K562 (cell line): Measurements from ENCODE around the gene GATC. TPM values are rescaled to one million over a fixed set of nuclear protein-coding genes. Genes with fewer than 3 reads are reported as not detected.
A peak's percentile ranks its signal among the peaks of the same experiment; 100 is the strongest.

Experiments used
- ATF1 ChIP-seq, 2 experiments: fragments of 450-650 bp in 1 of 2; IDR thresholded peaks; 2 replicates each; pipeline ENCODE4 v1.6.1; 2016; ENCODE audit warnings: missing compliant biosample characterization in 1 of 2, missing genetic modification characterization in 1 of 2
- CHD7 ChIP-seq: fragments of 200-600 bp; sonication (generic); IDR thresholded peaks from one replicate; pipeline ENCODE4 v1.6.1; 2012; ENCODE audit warnings: mild to moderate bottlenecking, low read depth, low read length, inconsistent platforms
- CREBBP ChIP-seq: IDR thresholded peaks from one replicate; pipeline ENCODE4 v1.6.1; 2012; ENCODE audit warnings: low read depth, mild to moderate bottlenecking, control low read depth, inconsistent platforms, low read length
- RREB1 ChIP-seq: fragments of 250-450 bp; sonication (Bioruptor Pico); IDR thresholded peaks from 2 replicates; pipeline ENCODE4 v1.4.0; 2020
- SRSF3 ChIP-seq: fragments of 200-400 bp; formaldehyde crosslinking; IDR thresholded peaks from 2 replicates; pipeline ENCODE4 v1.6.1; 2016; ENCODE audit warnings: mild to moderate bottlenecking, low read length, moderate library complexity; ENCODE audit not compliant: insufficient read depth
- TFAP4 ChIP-seq: sonication (generic); formaldehyde crosslinking; IDR thresholded peaks from 2 replicates; pipeline ENCODE4 v1.8.0; 2022; ENCODE audit warnings: missing genetic modification reagents, mild to moderate bottlenecking, moderate library complexity, borderline replicate concordance
- ZNF23 ChIP-seq: fragments of 250-450 bp; sonication (Bioruptor Pico); IDR thresholded peaks from 2 replicates; pipeline ENCODE4 v1.4.0; 2020; ENCODE audit warnings: mild to moderate bottlenecking
- polyA plus RNA-seq, 8 experiments: library from polyadenylated mRNA; depleted of rRNA in 4 of 8; stranded (reverse) in 5 of 8; unstranded in 3 of 8; fragments of >200 nt; fragmentation: Nextera tagmentation in 2 of 8; fragmentation: Illumina TruSeq in 1 of 8; extraction: Ambion mirVana in 2 of 8; extraction: Trizol in 1 of 8; gene quantifications; 2 replicates each; pipeline versions ENCODE4 v1.2.1 to v1.2.3, GENCODE V29; 2011 to 2014; ENCODE audit warnings: inconsistent platforms in 1 of 8, missing spikeins in 1 of 8
- total RNA-seq, 7 experiments: library from RNA; depleted of rRNA in 6 of 7; stranded (reverse); fragments of >200 nt in 6 of 7; fragmentation: Illumina TruSeq in 2 of 7; extraction: Trizol in 2 of 7; gene quantifications; 2 replicates each; pipeline versions ENCODE4 v1.2.1 to v1.2.3, GENCODE V29; 2011 to 2021; ENCODE audit warnings: low replicate concordance in 1 of 7

The GATC gene
- total and polyA plus RNA-seq, 9 of the 15 experiments (the other 6 are each of a cell fraction or from before 2014, with no cell fraction given) = 5.8 to 52.6 (median 28.2) TPM

GRCh38 chr12:120437735-120438494 lies 8.3 kb upstream of the GATC start, which contains the start of gene COX6A1 (continued):
- TF ChIP-seq CHD7 (no peak), ATF1 (CRISPR knock-in tag; IDR thresholded peaks at IDR 0.05) (no peak), ATF1 (tag; IDR thresholded peaks at IDR 0.05) (peak; percentile 51; the same call in 1 of the 2 replicates), RREB1 (peak; percentile 71; the same call in 1 of the 2 replicates), TFAP4 (CRISPR knock-in tag) (peak; percentile 85; the same call in 1 of the 2 replicates), SRSF3 (no peak), ZNF23 (CRISPR knock-in tag) (no peak), CREBBP (no peak)
